HepG2 (cell line): Measurements from ENCODE around the gene MAST1. TPM values are rescaled to one million over a fixed set of nuclear protein-coding genes. Genes with fewer than 3 reads are reported as not detected.

Source experiments
- AKAP8 ChIP-seq: sonication (generic); formaldehyde crosslinking; IDR thresholded peaks from 2 replicates; pipeline ENCODE4 v1.5.1; 2020; ENCODE audit warnings: mild to moderate bottlenecking, missing genetic modification reagents
- GZF1 ChIP-seq: sonication (generic); formaldehyde crosslinking; IDR thresholded peaks from 2 replicates; pipeline ENCODE4 v1.5.1; 2020; ENCODE audit warnings: mild to moderate bottlenecking, missing genetic modification reagents
- KDM5A ChIP-seq: fragments of 200-600 bp; sonication (generic); IDR thresholded peaks from 2 replicates; pipeline ENCODE4 v1.7.0; 2018; ENCODE audit warnings: antibody characterized with exemption, mild to moderate bottlenecking, low read length, borderline replicate concordance
- KLF12 ChIP-seq: sonication (generic); formaldehyde crosslinking; IDR thresholded peaks from 2 replicates; pipeline ENCODE4 v1.4.0; 2020; ENCODE audit warnings: missing genetic modification reagents, borderline replicate concordance
- NPAS2 ChIP-seq: sonication (generic); formaldehyde crosslinking; IDR thresholded peaks from 2 replicates; pipeline ENCODE4 v1.8.0; 2022; ENCODE audit warnings: mild to moderate bottlenecking, missing genetic modification reagents, borderline replicate concordance
- PRPF4 ChIP-seq: fragments of 200-400 bp; formaldehyde crosslinking; IDR thresholded peaks from 2 replicates; pipeline ENCODE4 v1.6.1; 2016; ENCODE audit warnings: low read length, low read depth; ENCODE audit not compliant: poor library complexity, severe bottlenecking
- RNF219 ChIP-seq: sonication (generic); formaldehyde crosslinking; IDR thresholded peaks from 2 replicates; pipeline ENCODE4 v1.5.0; 2020; ENCODE audit warnings: mild to moderate bottlenecking, missing genetic modification reagents
- SIX1 ChIP-seq: sonication (generic); formaldehyde crosslinking; IDR thresholded peaks from 2 replicates; pipeline ENCODE4 v1.4.0; 2020; ENCODE audit warnings: missing genetic modification reagents, borderline replicate concordance
- TOE1 ChIP-seq: sonication (generic); formaldehyde crosslinking; IDR thresholded peaks from 2 replicates; pipeline ENCODE4 v1.4.0; 2020; ENCODE audit warnings: mild to moderate bottlenecking, missing genetic modification reagents
- ZBTB8A ChIP-seq: sonication (generic); formaldehyde crosslinking; IDR thresholded peaks from 2 replicates; pipeline ENCODE4 v1.4.0; 2020; ENCODE audit warnings: mild to moderate bottlenecking, low read depth, missing genetic modification reagents, borderline replicate concordance
- ZNF274 ChIP-seq: sonication (generic); formaldehyde crosslinking; IDR thresholded peaks from 2 replicates; pipeline ENCODE4 v1.5.1; 2020; ENCODE audit warnings: mild to moderate bottlenecking, missing genetic modification reagents
- ZNF556 ChIP-seq: sonication (generic); formaldehyde crosslinking; IDR thresholded peaks from 2 replicates; pipeline ENCODE4 v1.4.0; 2020; ENCODE audit warnings: mild to moderate bottlenecking, missing genetic modification reagents, borderline replicate concordance
- ZNF780A ChIP-seq: sonication (generic); formaldehyde crosslinking; IDR thresholded peaks from 2 replicates; pipeline ENCODE4 v1.8.0; 2022; ENCODE audit warnings: mild to moderate bottlenecking, missing genetic modification reagents, moderate library complexity
- polyA plus RNA-seq, 8 experiments: library from polyadenylated mRNA; depleted of rRNA in 3 of 8; stranded (reverse) in 7 of 8; unstranded in 1 of 8; fragments of >200 nt; fragmentation: Illumina TruSeq in 4 of 8; extraction: Trizol in 4 of 8; gene quantifications; 2 replicates each; pipeline versions ENCODE4 v1.2.1 to v1.2.3, GENCODE V29; 2011 to 2016; ENCODE audit warnings: low read depth in 4 of 8, missing spikeins in 1 of 8, mixed read lengths in 1 of 8; ENCODE audit not compliant: insufficient read depth in 1 of 8
- total RNA-seq, 5 experiments: library from RNA; depleted of rRNA; stranded (reverse); fragments of >200 nt; fragmentation: Illumina TruSeq; extraction: Trizol; gene quantifications; 2 replicates each; pipeline ENCODE4 v1.2.3, GENCODE V29; 2016; ENCODE audit warnings: low read depth in 1 of 5
- TF ChIP-seq, protein P1 (sequence below): sonication (generic); formaldehyde crosslinking; IDR thresholded peaks from 2 replicates; pipeline ENCODE4 v1.4.0; 2020; ENCODE audit warnings: missing genetic modification reagents, borderline replicate concordance
- TF ChIP-seq, protein P2 (sequence below): IDR thresholded peaks from 2 replicates; pipeline ENCODE4 v1.6.1; 2016
- TF ChIP-seq, protein P3 (sequence below): sonication (generic); formaldehyde crosslinking; IDR thresholded peaks from 2 replicates; pipeline ENCODE4 v1.8.0; 2022; ENCODE audit warnings: mild to moderate bottlenecking, missing genetic modification reagents, borderline replicate concordance
- TF ChIP-seq, protein P4 (sequence below): sonication (generic); formaldehyde crosslinking; IDR thresholded peaks from 2 replicates; pipeline ENCODE4 v1.4.0; 2020; ENCODE audit warnings: missing genetic modification reagents, borderline replicate concordance

MAST1 gene
- total and polyA plus RNA-seq, 2 of the 13 experiments (the other 11 are each of a cell fraction or from before 2014, with no cell fraction given): 0.73 to 4.7 TPM

GRCh38 chr19:12792051-12792852 is 46.1 kb upstream of the MAST1 start (continued):
- TF ChIP-seq, protein P1, sequence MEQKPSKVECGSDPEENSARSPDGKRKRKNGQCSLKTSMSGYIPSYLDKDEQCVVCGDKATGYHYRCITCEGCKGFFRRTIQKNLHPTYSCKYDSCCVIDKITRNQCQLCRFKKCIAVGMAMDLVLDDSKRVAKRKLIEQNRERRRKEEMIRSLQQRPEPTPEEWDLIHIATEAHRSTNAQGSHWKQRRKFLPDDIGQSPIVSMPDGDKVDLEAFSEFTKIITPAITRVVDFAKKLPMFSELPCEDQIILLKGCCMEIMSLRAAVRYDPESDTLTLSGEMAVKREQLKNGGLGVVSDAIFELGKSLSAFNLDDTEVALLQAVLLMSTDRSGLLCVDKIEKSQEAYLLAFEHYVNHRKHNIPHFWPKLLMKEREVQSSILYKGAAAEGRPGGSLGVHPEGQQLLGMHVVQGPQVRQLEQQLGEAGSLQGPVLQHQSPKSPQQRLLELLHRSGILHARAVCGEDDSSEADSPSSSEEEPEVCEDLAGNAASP (CRISPR knock-in tag): 0 out of 2 replicates have a peak, but pooled peaks have one; percentile 43
- TF ChIP-seq ZNF274 (CRISPR knock-in tag) (no peak), AKAP8 (CRISPR knock-in tag) (0 out of 2 replicates have a peak, but pooled peaks have one; percentile 70), ZNF780A (CRISPR knock-in tag) (no peak), NPAS2 (CRISPR knock-in tag) (no peak), ZBTB8A (no peak), ZNF556 (CRISPR knock-in tag) (no peak), TOE1 (no peak), KLF12 (CRISPR knock-in tag) (peak; percentile 45; the same call in 1 of the 2 replicates), PRPF4 (no peak), RNF219 (CRISPR knock-in tag) (no peak; the same call in 1 of the 2 replicates), SIX1 (CRISPR knock-in tag) (no peak), GZF1 (CRISPR knock-in tag) (no peak), KDM5A (no peak)
- TF ChIP-seq, protein P2, sequence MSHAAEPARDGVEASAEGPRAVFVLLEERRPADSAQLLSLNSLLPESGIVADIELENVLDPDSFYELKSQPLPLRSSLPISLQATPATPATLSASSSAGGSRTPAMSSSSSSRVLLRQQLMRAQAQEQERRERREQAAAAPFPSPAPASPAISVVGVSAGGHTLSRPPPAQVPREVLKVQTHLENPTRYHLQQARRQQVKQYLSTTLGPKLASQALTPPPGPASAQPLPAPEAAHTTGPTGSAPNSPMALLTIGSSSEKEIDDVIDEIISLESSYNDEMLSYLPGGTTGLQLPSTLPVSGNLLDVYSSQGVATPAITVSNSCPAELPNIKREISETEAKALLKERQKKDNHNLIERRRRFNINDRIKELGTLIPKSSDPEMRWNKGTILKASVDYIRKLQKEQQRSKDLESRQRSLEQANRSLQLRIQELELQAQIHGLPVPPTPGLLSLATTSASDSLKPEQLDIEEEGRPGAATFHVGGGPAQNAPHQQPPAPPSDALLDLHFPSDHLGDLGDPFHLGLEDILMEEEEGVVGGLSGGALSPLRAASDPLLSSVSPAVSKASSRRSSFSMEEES (CRISPR knock-in tag): 0 out of 2 replicates have a peak, but pooled peaks have one; percentile 17
- TF ChIP-seq, protein P3, sequence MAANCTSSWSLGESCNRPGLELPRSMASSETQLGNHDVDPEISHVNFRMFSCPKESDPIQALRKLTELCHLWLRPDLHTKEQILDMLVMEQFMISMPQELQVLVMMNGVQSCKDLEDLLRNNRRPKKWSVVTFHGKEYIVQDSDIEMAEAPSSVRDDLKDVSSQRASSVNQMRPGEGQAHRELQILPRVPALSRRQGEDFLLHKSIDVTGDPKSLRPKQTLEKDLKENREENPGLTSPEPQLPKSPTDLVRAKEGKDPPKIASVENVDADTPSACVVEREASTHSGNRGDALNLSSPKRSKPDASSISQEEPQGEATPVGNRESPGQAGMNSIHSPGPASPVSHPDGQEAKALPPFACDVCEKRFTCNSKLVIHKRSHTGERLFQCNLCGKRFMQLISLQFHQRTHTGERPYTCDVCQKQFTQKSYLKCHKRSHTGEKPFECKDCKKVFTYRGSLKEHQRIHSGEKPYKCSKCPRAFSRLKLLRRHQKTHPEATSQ (CRISPR knock-in tag): no peak
- TF ChIP-seq, protein P4, sequence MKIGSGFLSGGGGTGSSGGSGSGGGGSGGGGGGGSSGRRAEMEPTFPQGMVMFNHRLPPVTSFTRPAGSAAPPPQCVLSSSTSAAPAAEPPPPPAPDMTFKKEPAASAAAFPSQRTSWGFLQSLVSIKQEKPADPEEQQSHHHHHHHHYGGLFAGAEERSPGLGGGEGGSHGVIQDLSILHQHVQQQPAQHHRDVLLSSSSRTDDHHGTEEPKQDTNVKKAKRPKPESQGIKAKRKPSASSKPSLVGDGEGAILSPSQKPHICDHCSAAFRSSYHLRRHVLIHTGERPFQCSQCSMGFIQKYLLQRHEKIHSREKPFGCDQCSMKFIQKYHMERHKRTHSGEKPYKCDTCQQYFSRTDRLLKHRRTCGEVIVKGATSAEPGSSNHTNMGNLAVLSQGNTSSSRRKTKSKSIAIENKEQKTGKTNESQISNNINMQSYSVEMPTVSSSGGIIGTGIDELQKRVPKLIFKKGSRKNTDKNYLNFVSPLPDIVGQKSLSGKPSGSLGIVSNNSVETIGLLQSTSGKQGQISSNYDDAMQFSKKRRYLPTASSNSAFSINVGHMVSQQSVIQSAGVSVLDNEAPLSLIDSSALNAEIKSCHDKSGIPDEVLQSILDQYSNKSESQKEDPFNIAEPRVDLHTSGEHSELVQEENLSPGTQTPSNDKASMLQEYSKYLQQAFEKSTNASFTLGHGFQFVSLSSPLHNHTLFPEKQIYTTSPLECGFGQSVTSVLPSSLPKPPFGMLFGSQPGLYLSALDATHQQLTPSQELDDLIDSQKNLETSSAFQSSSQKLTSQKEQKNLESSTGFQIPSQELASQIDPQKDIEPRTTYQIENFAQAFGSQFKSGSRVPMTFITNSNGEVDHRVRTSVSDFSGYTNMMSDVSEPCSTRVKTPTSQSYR (CRISPR knock-in tag): peak; percentile 53; the same call in 1 of the 2 replicates
